NCI-H1436 (cell line): ENCODE measurements around the gene SAMD10.
"Not testable (repeated sequence)": the region's sequence is repeated elsewhere in the genome, so short reads cannot be mapped to it uniquely, and the experiment has no call there.

ENCODE experiments used
- DNase-seq: peaks from one replicate; lab custom pipeline; 2025; lab: John Stamatoyannopoulos, UW

SAMD10 gene

GRCh38 chr20:64001607-64002011 is 22.2 kb upstream of the SAMD10 start:
- no peak for DNase-seq

GRCh38 chr20:64000906-64001305 is 21.5 kb upstream of the SAMD10 start:
- no peak for DNase-seq

- no peak for DNase-seq
Measured at GRCh38 chr20:63982937-63983336, 3.5 kb upstream of the SAMD10 start.

- DNase-seq, result peak; percentile 97
Measured at GRCh38 chr20:63980806-63981728, 1.6 kb upstream of the SAMD10 start, which contains the start of gene PRPF6. Gene PRPF6 (plus strand): TSS chr20:63981132. CDS start chr20:63981246, 114 bp downstream.

- DNase-seq, result no peak
Measured at GRCh38 chr20:63980317-63980805, 919 bp upstream of the SAMD10 start.

- DNase-seq, result no peak
Measured at GRCh38 chr20:63979229-63979556, 249 bp downstream of the SAMD10 start.

- DNase-seq, result peak; percentile 57
Measured at GRCh38 chr20:63978319-63979228, 868 bp downstream of the SAMD10 start.

GRCh38 chr20:63977739-63978276 is 1.6 kb downstream of the SAMD10 start:
- DNase-seq, result no peak

GRCh38 chr20:63976980-63977738 is 2.3 kb downstream of the SAMD10 start:
- no peak for DNase-seq

GRCh38 chr20:63976511-63976910 is 2.9 kb downstream of the SAMD10 start:
- DNase-seq, result not testable (repeated sequence)

- no peak for DNase-seq
Measured at GRCh38 chr20:63974402-63975200, 4.8 kb downstream of the SAMD10 start.

- DNase-seq, result peak; percentile 53
Measured at GRCh38 chr20:63973636-63974401, 5.6 kb downstream of the SAMD10 start.

- no peak for DNase-seq
Measured at GRCh38 chr20:63973160-63973479, 6.3 kb downstream of the SAMD10 start.

- no peak for DNase-seq
Measured at GRCh38 chr20:63972312-63973159, 6.9 kb downstream of the SAMD10 start.

GRCh38 chr20:63971960-63972311 is 7.5 kb downstream of the SAMD10 start:
- not testable (repeated sequence) for DNase-seq

- no peak for DNase-seq
Measured at GRCh38 chr20:63970714-63971431, 8.6 kb downstream of the SAMD10 start.

GRCh38 chr20:63969838-63970713 is 9.4 kb downstream of the SAMD10 start, which contains the start of gene ZNF512B:
Gene ZNF512B (minus strand): TSS chr20:63969930. CDS start chr20:63967950, 1,980 bp downstream.
- DNase-seq, result peak; percentile 48
